Measurements from ENCODE around the gene TRMT1.

Gene TRMT1

GRCh38 chr19:13128583-13128982 is 12.0 kb upstream of the TRMT1 start:
- no peak for TF ChIP-seq CTCF (IDR thresholded peaks at IDR 0.05; ENCODE audit: insufficient read depth, missing control alignments)
- DNase-seq (ENCODE audit: insufficient read length, low spot score) (no peak), FAIRE-seq (no peak)

GRCh38 chr19:13127811-13128575 is 11.5 kb upstream of the TRMT1 start:
- DNase-seq (ENCODE audit: insufficient read length, low spot score) (no peak), FAIRE-seq (no peak)
- TF ChIP-seq CTCF (IDR thresholded peaks at IDR 0.05; ENCODE audit: insufficient read depth, missing control alignments) = no peak

GRCh38 chr19:13127051-13127450 is 10.5 kb upstream of the TRMT1 start:
- DNase-seq (ENCODE audit: insufficient read length, low spot score) (no peak), FAIRE-seq (no peak)
- TF ChIP-seq CTCF (IDR thresholded peaks at IDR 0.05; ENCODE audit: insufficient read depth, missing control alignments) = no peak

GRCh38 chr19:13122980-13123957 is 6.7 kb upstream of the TRMT1 start:
- DNase-seq (ENCODE audit: insufficient read length, low spot score) = no peak
- no peak for FAIRE-seq
- no peak for TF ChIP-seq CTCF (IDR thresholded peaks at IDR 0.05; ENCODE audit: insufficient read depth, missing control alignments)

GRCh38 chr19:13122275-13122878 is 5.8 kb upstream of the TRMT1 start:
- no peak for TF ChIP-seq CTCF (IDR thresholded peaks at IDR 0.05; ENCODE audit: insufficient read depth, missing control alignments)
- DNase-seq (ENCODE audit: insufficient read length, low spot score) (no peak), FAIRE-seq (no peak)

- TF ChIP-seq CTCF (IDR thresholded peaks at IDR 0.05; ENCODE audit: insufficient read depth, missing control alignments) = no peak
- FAIRE-seq (no peak), DNase-seq (ENCODE audit: insufficient read length, low spot score) (no peak)
These were observed 5.2 kb upstream of the TRMT1 start for GRCh38 chr19:13121551-13122274.
